GM13977 (cell line): ENCODE data around the gene SNAP91.
A peak's percentile ranks its signal among the peaks of the same experiment; 100 is the strongest.
"Not testable (repeated sequence)": the region's sequence is repeated elsewhere in the genome, so short reads cannot be mapped to it uniquely, and the experiment has no call there.

ENCODE experiments used
- DNase-seq: peaks from one replicate; pipeline ENCODE4 v3.0.0; 2012; ENCODE audit warnings: low spot score
- CTCF ChIP-seq: IDR thresholded peaks from 2 replicates; pipeline ENCODE4 v1.5.1; 2012; ENCODE audit warnings: mild to moderate bottlenecking, control low read depth; ENCODE audit not compliant: insufficient read depth; ENCODE audit errors: extremely low read depth, missing control alignments
- in situ Hi-C: fragments of 300-500 bp; cut with MboI; formaldehyde crosslinking; loops from one replicate; pipeline ENCODE4 v1.12.0; 2022; ENCODE audit warnings: low sequenced_read_pairs, low pct_unique_long_range_greater_than_20kb, mixed read lengths, inconsistent platforms; ENCODE audit not compliant: unreplicated experiment

Gene SNAP91

DNA sequence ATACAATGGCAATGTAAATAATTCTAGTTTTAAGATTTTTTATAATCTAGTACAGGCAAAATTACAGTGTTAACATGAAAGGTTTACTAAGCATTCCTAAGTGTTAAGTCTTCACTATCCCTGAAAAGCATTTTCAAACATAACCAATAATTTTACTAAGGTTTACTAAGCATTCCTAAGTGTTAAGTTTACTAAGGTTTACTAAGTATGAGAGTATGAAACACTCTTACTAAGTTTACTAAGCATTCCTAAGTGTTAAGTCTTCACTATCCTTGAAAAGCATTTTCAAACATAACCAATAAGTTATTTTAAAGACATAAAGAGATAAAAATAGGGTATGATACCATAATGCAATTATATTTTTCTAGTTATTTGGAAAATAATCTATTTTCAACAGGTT is 114.0 kb downstream of the SNAP91 start:
- TF ChIP-seq CTCF, result no peak
- DNase-seq, result no peak
- in situ Hi-C loops, result no loop called here

GRCh38 chr6:83593395-83593785 is 115.5 kb downstream of the SNAP91 start:
- no peak for DNase-seq
- TF ChIP-seq CTCF, result no peak
- in situ Hi-C loops, result no loop called here

DNA sequence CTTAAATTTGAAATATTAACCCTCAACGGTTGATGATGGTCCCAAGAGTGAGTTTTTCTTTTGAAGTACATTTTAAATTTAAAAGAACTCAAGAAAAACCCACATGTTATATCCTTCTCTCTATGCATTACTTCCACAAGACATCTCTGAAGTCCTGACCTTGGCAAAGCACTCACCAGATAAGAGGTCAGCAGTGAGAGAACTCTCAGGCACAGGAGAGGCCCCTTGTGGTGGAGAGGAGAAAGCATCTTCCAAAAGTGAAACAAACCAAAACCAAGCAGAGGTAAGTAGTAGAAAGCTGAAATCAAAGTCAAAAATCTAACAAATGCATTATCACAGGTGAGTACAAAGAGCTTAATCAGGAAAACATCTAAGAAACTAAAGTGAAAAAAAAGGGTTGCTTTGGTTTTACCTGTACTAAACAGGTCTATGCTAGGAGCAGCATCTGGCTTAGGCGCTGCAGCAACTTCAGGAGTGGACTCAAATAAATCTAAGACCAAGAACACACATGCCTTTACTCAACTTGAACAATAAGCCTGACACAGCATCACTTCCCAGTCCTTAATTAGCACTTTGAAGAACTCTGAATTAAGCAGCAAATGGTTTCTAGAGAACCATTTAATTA is 116.0 kb downstream of the SNAP91 start:
- DNase-seq, result peak; percentile 31
- TF ChIP-seq CTCF, result peak; percentile 59
- in situ Hi-C loops, result no loop called here

- no peak for DNase-seq
- in situ Hi-C loops, result no loop called here
- TF ChIP-seq CTCF, result no peak
Measured at GRCh38 chr6:83590416-83590815, 118.5 kb downstream of the SNAP91 start.

DNA sequence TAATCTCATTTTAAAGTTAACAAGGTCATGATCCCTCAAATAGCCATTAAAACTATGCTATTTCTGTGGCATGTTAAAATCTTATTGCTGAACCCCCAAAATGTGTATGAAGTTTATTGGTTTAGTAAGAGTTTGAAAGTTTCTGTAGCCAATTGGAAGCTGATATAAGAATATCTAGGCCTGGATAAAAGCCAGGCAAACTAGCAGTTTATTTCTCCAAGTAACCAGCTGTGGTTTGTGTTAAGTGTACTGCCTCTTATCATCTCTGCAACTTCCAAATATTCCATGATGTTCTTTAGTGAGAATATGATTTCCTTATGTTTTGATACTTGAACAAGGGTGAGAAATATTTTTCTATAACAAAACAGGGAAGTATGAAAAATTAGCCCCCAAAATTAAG is 119.8 kb downstream of the SNAP91 start:
- in situ Hi-C loops, result no loop called here
- DNase-seq, result no peak
- no peak for TF ChIP-seq CTCF

DNA sequence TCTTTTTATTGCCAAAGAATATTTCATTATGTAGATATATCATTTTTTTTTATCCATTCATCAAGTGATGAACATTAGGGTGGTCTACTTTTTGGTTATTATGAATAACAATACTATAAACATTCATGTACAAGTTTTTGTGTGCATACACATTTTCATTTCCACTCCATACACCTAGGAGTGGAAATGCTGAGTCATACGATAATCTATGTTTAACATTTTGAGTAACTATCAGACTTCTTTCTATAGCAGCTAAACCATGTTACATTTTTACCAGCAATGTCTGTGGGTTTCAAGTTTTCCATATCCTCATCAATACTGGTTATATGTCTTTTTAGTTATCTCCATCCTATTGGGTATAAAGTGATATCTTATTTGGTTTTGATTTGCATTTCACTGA is 130.8 kb downstream of the SNAP91 start:
- no peak for DNase-seq
- in situ Hi-C loops, result no loop called here
- no peak for TF ChIP-seq CTCF

- no peak for TF ChIP-seq CTCF
Measured at GRCh38 chr6:83574783-83575182, 134.1 kb downstream of the SNAP91 start.

DNA sequence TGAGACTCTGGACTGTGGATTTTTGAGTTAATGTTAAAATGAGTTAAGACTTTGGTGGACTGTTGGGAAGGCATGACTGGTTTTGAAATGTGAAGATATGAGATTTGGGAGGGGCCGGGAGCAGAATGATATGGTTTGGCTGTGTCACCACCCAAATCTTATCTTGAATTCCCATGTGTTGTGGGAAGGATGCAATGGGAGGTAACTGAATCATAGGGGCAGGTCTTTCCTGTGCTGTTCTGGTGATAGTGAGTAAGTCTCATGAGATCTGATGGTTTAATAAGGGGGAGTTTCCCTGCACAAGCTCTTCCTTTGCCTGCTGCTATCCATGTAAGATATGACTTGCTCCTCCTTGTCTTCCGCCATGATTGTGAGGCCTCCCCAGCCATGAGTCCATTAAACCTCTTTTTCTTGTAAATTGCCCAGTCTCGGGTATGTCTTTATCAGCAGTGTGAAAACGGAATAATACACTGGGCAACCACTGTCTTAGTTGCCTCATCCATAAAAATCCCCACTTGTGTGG is 137.2 kb downstream of the SNAP91 start:
- in situ Hi-C loops, DNase-seq: not testable (repeated sequence)

More at GRCh38 chr6:83574783-83575182, 134.1 kb downstream of the SNAP91 start:
- no peak for DNase-seq
- in situ Hi-C loops, result no loop called here
